ENCODE measurements around the gene KRTAP6-1.

Gene KRTAP6-1, protein sequence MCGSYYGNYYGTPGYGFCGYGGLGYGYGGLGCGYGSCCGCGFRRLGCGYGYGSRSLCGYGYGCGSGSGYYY

DNA sequence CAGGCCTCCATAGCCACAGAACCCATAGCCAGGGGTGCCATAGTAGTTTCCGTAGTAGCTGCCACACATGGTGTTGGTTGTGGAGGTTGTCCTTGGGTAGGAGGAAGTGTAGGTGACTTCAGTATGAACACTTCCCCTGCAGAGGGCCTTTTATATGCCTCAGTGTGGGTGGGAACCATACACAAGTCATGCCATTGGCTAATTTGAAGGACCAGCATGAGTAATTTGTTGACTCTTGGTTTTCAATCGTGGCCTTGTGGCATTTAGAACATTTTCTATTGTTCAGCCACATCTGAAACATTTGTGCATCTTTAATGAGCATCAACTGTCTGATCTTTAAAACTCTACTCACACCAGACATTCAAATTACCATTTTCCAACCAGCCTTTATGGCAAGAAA lies at the start of gene KRTAP6-1:
TSS of gene KRTAP6-1 (minus strand) at position 95 of the 400 bp plus-strand sequence. CDS start at position 69, 26 bp downstream.
- no peak for TF ChIP-seq POLR2A (IDR thresholded peaks at IDR 0.05; ENCODE audit: low read depth, low read length)
- FAIRE-seq (no peak), DNase-seq (ENCODE audit: insufficient read length, low spot score) (no peak)

DNA sequence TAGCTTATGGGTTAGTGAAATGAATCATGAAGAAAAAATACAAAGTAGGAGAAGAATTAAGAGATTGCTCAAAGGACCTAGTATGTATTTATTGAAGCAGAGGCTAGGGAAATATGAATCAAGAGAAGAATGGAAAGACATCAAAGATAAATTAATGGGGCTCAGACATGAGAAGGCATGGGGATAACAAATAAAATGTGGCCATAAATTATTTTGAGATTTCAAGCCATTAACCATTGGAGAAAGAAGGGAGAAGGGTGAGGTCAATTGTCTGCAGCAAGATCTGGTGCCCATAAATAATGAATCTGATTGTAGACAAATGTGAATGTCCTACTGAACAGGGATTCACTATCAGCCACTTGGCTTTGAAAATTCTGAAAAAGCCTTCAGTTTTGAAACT lies 39.2 kb upstream of the KRTAP6-1 start:
- no peak for TF ChIP-seq POLR2A (IDR thresholded peaks at IDR 0.05; ENCODE audit: low read depth, low read length)
- no peak for DNase-seq (ENCODE audit: insufficient read length, low spot score)
- no peak for FAIRE-seq

DNA sequence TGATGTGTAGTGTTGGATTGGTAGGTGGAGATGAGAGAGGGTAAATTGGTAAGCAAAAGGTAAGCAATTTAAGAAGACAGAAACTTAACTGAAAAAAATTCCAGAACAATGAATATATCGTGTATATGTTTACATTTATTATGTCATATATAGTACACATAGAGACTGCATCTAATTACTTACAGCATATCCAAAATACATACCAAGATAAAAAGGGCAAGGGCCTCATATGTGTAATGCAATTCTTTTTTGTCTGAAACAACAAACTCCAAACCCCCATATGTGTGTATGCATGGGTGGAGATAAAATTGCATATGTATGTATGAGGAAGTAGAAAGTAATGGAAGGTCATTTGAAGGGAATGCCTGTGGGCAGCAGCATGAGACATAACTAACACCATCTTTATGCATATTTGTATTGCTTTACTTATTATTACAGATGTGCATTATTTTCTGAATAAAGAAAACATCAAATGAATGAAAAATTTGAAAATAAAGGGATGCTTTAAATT lies 33.2 kb upstream of the KRTAP6-1 start:
- no peak for FAIRE-seq
- no peak for TF ChIP-seq POLR2A (IDR thresholded peaks at IDR 0.05; ENCODE audit: low read depth, low read length)
- DNase-seq (ENCODE audit: insufficient read length, low spot score): no peak

DNA sequence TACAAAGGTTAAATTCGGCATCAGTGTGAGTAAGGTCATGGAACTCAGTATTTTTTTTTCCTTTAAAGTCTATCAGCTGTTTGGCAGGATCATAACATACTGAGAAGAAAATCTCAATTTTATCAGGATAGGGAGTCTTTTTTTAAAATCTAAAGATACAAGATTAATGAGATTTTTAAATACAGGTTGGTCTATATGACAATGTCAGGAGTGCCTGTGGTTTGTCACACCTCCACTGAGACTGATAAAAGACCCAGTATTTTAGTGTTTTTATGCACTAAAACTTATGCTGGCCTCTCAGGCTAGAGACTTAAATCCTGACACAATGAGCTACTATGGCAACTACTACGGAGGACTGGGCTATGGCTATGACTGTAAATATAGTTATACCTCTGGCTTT lies 28.8 kb upstream of the KRTAP6-1 start, which contains the start of gene KRTAP20-3:
TSS of gene KRTAP20-3 (plus strand) at position 301 of the 400 bp plus-strand sequence.
- DNase-seq (ENCODE audit: insufficient read length, low spot score): no peak
- FAIRE-seq: no peak
- no peak for TF ChIP-seq POLR2A (IDR thresholded peaks at IDR 0.05; ENCODE audit: low read depth, low read length)

DNA sequence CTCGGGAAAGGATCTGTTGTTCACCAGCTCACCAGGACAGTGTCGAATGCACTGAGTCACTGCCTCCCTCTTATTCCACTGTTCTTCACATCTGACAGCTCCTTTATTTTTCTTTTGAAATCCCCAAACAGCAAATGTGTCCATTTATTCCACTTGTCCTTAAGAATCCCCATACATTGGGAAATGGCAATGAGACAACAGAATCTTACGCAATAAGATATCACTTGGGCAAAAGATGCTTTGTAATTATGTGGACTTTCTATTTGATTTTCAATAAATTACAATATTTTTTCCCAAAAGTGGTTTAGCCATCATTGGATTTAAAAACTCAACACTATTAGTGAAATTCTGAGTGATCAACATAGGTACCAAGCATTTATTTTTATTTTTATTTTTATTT lies 25.0 kb upstream of the KRTAP6-1 start:
- no peak for TF ChIP-seq POLR2A (IDR thresholded peaks at IDR 0.05; ENCODE audit: low read depth, low read length)
- FAIRE-seq: no peak
- no peak for DNase-seq (ENCODE audit: insufficient read length, low spot score)

DNA sequence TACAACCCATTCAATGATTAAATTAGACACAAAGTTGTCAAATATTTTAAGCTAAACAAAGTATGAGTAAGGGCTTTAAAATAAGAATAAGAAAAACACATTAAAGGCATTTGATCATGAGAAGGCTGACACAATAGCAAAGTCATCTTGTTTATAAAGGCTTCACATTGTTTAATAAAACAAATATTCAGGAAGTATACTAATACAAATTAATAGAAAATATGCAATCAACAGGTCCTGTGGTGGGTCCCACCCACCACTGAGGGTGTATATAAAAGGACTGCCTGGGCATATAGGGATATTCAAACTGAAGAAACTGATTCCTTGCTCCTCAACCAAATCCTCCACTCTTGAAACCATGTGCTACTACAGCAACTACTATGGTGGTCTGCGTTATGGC lies 21.2 kb upstream of the KRTAP6-1 start, which contains the start of gene KRTAP20-2:
TSS of gene KRTAP20-2 (plus strand) at position 301 of the 400 bp plus-strand sequence. CDS start at position 359, 58 bp downstream.
- no peak for TF ChIP-seq POLR2A (IDR thresholded peaks at IDR 0.05; ENCODE audit: low read depth, low read length)
- FAIRE-seq (no peak), DNase-seq (ENCODE audit: insufficient read length, low spot score) (no peak)

DNA sequence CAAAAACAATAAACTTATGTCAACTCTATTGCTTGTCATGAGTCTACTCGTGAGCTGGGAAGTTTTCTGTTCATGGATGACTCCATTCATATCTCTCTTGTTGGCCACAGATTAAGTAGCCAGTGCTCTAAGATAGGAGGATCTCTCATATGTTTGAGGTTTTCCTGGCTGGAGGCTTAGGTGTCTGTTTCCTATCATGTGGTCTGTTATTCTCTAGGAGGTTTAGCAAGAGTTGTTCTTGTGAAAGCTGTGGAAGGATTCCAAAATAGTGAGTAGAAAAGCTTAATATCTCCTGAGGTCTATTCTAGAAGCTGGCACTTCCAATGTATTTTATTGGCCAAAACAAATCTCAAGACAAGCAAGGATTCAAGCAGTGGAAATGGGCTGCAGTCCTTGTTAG lies 15.5 kb upstream of the KRTAP6-1 start:
- no peak for TF ChIP-seq POLR2A (IDR thresholded peaks at IDR 0.05; ENCODE audit: low read depth, low read length)
- no peak for FAIRE-seq
- no peak for DNase-seq (ENCODE audit: insufficient read length, low spot score)

DNA sequence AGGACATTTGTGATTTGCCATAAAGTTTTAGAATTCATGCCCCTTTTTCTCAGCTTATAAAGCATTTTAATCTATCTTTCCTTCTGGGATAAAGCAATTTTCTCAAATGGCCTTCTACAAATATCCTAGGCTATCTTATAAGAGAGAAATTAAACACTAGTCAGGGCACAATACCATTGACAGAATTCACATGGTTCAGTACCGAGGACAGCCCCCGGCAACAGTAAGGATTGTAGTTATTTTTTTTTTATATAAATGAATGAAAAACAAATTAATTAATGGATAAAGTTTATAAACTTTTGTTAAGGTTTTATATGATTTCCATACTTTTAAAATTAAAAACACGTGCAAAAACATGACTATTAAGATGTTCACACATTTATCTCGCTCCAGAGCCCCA lies 14.4 kb upstream of the KRTAP6-1 start:
- FAIRE-seq: no peak
- no peak for TF ChIP-seq POLR2A (IDR thresholded peaks at IDR 0.05; ENCODE audit: low read depth, low read length)

DNA sequence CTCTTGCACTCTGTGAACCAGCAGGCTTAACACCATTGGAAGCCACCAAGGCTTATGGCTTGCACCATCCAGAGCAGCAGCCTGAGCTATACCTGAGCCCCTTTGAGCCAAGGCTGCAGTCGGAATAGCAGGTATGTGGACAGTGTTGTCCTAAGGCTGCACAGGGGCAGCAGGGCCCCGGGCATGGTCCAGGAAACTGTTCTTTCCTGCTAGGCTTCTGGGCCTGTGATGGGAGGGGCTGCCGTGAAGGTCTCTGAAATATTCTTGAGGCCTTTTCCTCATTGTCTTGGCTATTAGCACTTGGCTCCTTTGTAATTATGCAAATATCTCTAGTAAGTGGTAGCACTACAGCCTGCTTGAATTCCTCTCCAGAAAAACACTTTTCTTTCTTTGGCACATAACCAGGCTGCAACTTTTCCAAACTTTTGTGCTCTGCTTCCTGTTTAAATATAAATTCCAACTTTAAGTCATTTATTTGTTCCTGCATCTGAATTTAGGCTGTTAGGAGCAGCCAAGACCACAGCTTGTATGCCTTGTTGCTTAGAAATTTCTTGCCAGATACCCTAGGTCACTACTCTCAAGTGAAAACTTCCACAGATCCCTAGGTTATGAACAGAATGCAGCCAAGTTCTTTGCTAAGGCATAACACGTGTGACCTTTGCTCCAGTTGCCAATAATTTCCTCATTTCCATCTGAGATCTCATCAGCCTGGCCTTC lies 11.9 kb upstream of the KRTAP6-1 start:
- no peak for TF ChIP-seq POLR2A (IDR thresholded peaks at IDR 0.05; ENCODE audit: low read depth, low read length)
- DNase-seq (ENCODE audit: insufficient read length, low spot score): no peak
- FAIRE-seq: no peak

More for the DNA sequence above, 14.4 kb upstream of the KRTAP6-1 start:
- no peak for DNase-seq (ENCODE audit: insufficient read length, low spot score)

DNA sequence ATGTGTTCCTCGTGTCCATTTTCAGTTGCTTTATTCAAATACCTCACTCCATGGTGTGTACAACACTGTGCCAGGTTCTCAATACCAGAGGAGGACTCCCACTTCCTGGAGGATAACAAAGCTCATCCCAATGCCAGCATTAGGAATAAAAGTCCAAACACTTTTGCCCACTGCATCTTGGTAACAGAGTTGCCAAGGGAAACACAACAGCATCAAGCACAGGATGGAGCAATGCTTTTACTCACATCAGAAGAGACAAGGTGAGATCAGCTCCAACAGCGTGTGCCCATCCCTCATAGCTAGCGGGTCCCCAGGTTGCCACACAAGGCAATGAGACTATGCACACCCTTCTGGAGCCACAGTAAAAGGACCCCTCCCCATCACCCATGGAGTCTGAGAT lies 9.6 kb upstream of the KRTAP6-1 start:
- FAIRE-seq (no peak), DNase-seq (ENCODE audit: insufficient read length, low spot score) (no peak)
- no peak for TF ChIP-seq POLR2A (IDR thresholded peaks at IDR 0.05; ENCODE audit: low read depth, low read length)

DNA sequence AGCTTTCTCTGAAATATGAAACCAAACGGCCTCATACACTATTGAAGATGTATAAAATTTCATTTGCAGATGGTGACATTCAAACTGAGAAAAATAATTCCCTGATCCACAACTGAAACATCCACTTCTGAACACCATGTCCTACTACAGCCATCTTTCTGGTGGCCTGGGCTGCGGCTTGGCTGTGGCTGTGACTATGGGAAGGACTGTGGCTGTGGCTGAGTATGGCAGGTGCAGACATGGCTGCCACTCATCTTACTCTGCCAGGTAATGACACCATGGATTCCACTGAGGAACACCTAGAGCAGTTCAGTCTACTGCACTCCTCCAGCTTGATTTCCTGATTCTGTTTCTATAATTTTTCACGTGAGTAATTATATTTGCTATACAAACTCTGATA lies 6.8 kb upstream of the KRTAP6-1 start, which contains the start of gene KRTAP20-4:
TSS of gene KRTAP20-4 (plus strand) at position 106 of the 400 bp plus-strand sequence.
- no peak for TF ChIP-seq POLR2A (IDR thresholded peaks at IDR 0.05; ENCODE audit: low read depth, low read length)
- FAIRE-seq (no peak), DNase-seq (ENCODE audit: insufficient read length, low spot score) (no peak)

DNA sequence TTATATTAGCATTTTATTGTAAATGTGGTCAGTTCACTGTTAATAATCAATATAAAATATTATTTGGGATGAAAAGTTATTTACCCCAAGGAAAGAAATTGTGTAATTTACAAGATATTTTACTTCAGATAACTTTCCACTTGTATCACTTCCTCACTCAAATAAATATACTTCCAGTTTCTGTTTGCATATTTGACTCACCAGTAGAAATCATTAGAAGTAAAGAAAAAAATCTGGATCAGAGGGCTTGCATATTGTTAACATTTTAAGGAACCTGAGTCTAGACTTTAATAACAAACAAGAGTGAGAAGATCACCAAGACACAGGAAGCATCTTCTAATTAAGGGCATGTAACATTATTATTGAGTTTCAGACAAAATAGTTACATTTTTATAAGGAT lies 6.3 kb upstream of the KRTAP6-1 start:
- no peak for FAIRE-seq
- no peak for DNase-seq (ENCODE audit: insufficient read length, low spot score)
- TF ChIP-seq POLR2A (IDR thresholded peaks at IDR 0.05; ENCODE audit: low read depth, low read length): no peak

DNA sequence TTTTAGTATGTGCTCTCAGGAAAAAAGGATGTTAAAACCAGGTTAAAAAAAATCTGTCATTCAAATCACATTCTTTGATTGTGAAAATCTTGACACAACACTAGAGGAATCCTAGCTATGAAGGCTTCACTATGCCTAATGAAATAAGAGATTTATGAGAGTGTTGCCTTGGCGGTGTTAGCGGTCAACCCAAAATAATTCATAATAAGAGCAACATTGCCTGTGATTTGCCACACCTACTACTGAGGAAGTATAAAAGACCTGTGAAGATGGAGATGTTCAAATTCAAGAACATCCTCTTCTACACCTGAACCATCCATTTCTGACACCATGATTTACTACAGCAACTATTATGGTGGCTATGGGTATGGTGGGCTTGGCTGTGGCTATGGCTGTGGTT lies 2.4 kb upstream of the KRTAP6-1 start, which contains the start of gene KRTAP20-1:
TSS of gene KRTAP20-1 (plus strand) at position 301 of the 400 bp plus-strand sequence. CDS start at position 331, 30 bp downstream.
- FAIRE-seq (no peak), DNase-seq (ENCODE audit: insufficient read length, low spot score) (no peak)
- TF ChIP-seq POLR2A (IDR thresholded peaks at IDR 0.05; ENCODE audit: low read depth, low read length): no peak

DNA sequence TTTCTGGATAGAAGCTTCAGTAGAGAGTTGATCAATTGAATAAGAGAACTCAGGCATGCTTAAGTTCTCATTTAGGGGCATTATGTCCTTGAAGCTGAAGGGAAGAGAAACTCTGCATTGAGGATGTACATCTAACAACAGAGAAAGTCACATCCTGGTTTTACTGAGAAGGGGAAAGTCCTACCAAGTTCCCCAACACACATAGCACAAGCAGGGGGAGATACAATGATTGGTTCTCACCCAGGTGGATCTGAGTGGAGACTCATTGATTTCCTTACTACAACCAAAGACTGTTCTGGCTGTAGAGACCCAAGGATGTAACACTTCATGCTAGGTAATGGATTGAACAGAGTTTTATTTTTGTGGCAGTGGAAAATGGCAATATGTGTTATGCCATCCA lies 1.5 kb upstream of the KRTAP6-1 start:
- FAIRE-seq: no peak

DNA sequence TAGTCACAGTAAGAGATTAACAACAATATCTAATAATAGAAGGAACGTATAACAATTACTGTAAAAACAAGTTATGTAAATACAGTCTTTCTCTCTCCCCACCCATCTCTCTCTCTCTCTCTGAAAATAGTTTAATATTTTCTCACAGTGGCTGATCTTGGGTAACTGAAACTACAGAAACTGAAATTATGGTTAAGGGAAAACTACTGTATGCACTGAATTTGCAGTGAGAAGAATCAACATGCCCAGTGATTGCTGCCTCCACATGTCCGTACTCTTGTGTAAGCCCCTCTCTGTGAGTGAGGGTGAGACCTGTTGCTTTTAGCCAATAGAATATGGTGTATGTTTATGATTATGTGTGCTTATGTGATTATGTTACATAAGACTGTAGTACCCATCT lies 1.6 kb downstream of the KRTAP6-1 start:
- DNase-seq (ENCODE audit: insufficient read length, low spot score) (no peak), FAIRE-seq (no peak)
- no peak for TF ChIP-seq POLR2A (IDR thresholded peaks at IDR 0.05; ENCODE audit: low read depth, low read length)

More for the DNA sequence above, 1.5 kb upstream of the KRTAP6-1 start:
- no peak for TF ChIP-seq POLR2A (IDR thresholded peaks at IDR 0.05; ENCODE audit: low read depth, low read length)
- DNase-seq (ENCODE audit: insufficient read length, low spot score): no peak

Measured in H54 (cell line).